ENCODE data around the gene LRRC74A.

DNA sequence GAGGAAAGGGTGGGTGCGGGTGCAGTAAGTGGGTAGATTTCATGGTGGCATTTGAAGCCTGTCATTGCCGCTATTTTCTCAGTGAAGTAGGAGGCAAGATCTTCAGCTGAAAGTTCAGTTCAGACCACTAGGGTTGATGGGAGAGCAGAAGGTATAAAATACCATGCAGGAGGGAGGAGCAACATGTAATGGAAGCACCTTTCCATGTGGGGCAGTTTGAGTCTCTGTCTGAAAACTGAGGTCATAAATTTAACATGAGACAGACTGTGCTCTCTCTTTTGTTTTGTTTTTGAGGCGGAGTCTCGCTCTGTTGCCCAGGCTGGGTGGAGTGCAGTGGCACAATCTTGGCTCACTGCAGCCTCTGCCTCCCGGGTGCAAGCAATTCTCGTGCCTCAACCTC lies 22.7 kb downstream of the LRRC74A start:
- TF ChIP-seq POLR2AphosphoS5 (IDR thresholded peaks at IDR 0.05; ENCODE audit: borderline replicate concordance, low read depth, low read length): no peak
- no peak for TF ChIP-seq EZH2 (IDR thresholded peaks at IDR 0.05)
- TF ChIP-seq FOXP2 (optimal IDR thresholded peaks at IDR 0.05; ENCODE audit: control extremely low read depth, extremely low read length, insufficient read depth): no peak

Data from SK-N-MC (cell line).